GM12878 (cell line): ENCODE results near the gene LPAR3. TPM values are rescaled to one million over a fixed set of nuclear protein-coding genes. Genes with fewer than 3 reads are reported as not detected.

Experiments used
- ATAC-seq: fragments of 200-7000 bp; cut with Tn5 transposase; 3 replicates; pipeline ENCODE4 v1.9.1; 2020; ENCODE audit warnings: mild to moderate bottlenecking, moderate library complexity
- BruUV-seq: library from RNA; stranded (reverse); fragments of 400-500 nt; replicated peaks from 2 replicates; lab custom pipeline; 2021; lab: Mats Ljungman, UMichigan
- CTCF ChIA-PET: fragments of 300-600 bp; sonication (Branson Sonifier 250); formaldehyde crosslinking; extraction: SDS; loops from one replicate; lab custom pipeline; 2021; ENCODE audit warnings: inconsistent platforms; lab: Yijun Ruan, JAX
- POLR2A ChIA-PET: fragments of 350-600 bp; formaldehyde crosslinking; extraction: SDS; loops from one replicate; lab custom pipeline; 2021; ENCODE audit warnings: inconsistent platforms; lab: Charles Lee
- RAD21 ChIA-PET: fragments of 300-600 bp; sonication (Branson Sonifier 250); formaldehyde crosslinking; loops from one replicate; lab custom pipeline; 2023; ENCODE audit warnings: antibody characterized with exemption; ENCODE audit not compliant: unreplicated experiment; lab: Charles Lee
- SMC1A ChIA-PET: fragments of 300-600 bp; sonication (Branson Sonifier 250); formaldehyde crosslinking; loops from one replicate; lab custom pipeline; 2023; ENCODE audit not compliant: unreplicated experiment, uncharacterized antibody; lab: Charles Lee
- DNase-seq: peaks from one replicate; pipeline ENCODE4 v3.0.0-alpha.2; 2011; ENCODE audit warnings: low read depth, low spot score
- FAIRE-seq: peaks from 3 replicates; lab custom pipeline; 2011; peaks lifted over from hg19 to GRCh38; lab: Jason Lieb, UNC
- H2AFZ ChIP-seq: 2 replicates; pipeline ENCODE4 v1.6.0; 2011; ENCODE audit warnings: low read depth, low read length, control low read depth; ENCODE audit not compliant: control insufficient read depth
- H3K27ac ChIP-seq: 2 replicates; pipeline ENCODE4 v1.5.1; 2011; ENCODE audit warnings: control low read depth; ENCODE audit not compliant: control insufficient read depth, insufficient read depth
- H3K27me3 ChIP-seq, 2 experiments: replicated peaks in 1 of 2; 2 replicates each; pipeline versions ENCODE4 v1.6.0 to v1.6.1; 2011; ENCODE audit warnings: low read length in 1 of 2; ENCODE audit not compliant: control insufficient read depth in 2 of 2, insufficient read depth in 2 of 2
- H3K36me3 ChIP-seq, 2 experiments: 2 replicates each; pipeline ENCODE4 v1.5.1; 2011; ENCODE audit warnings: low read length in 1 of 2; ENCODE audit not compliant: control insufficient read depth in 2 of 2, insufficient read depth in 2 of 2
- H3K4me1 ChIP-seq: 2 replicates; pipeline ENCODE4 v1.6.1; 2011; ENCODE audit warnings: mild to moderate bottlenecking, low read length, moderate library complexity, mixed read lengths; ENCODE audit not compliant: control insufficient read depth, insufficient read depth
- H3K4me2 ChIP-seq: 2 replicates; pipeline ENCODE4 v1.6.0; 2011; ENCODE audit warnings: control low read depth; ENCODE audit not compliant: control insufficient read depth, insufficient read depth
- H3K4me3 ChIP-seq: fragments of 200-600 bp; sonication (generic); 2 replicates; pipeline ENCODE4 v1.5.1; 2016
- H3K79me2 ChIP-seq: 2 replicates; pipeline ENCODE4 v1.6.0; 2011; ENCODE audit warnings: low read length; ENCODE audit not compliant: control insufficient read depth, insufficient read depth
- H3K9ac ChIP-seq: 2 replicates; pipeline ENCODE4 v1.8.0; 2011; ENCODE audit warnings: low read length, control low read depth, mixed read lengths; ENCODE audit not compliant: control insufficient read depth, insufficient read depth
- H3K9me3 ChIP-seq: replicated peaks from 3 replicates; pipeline ENCODE4 v1.5.1; 2011; ENCODE audit warnings: mild to moderate bottlenecking, low read length; ENCODE audit not compliant: control insufficient read depth, insufficient read depth
- H4K20me1 ChIP-seq: 2 replicates; pipeline ENCODE4 v1.6.0; 2011; ENCODE audit not compliant: control insufficient read depth, insufficient read depth
- NFYA ChIP-seq: IDR thresholded peaks from 2 replicates; pipeline ENCODE4 v1.6.1; 2011; ENCODE audit warnings: low read depth, mild to moderate bottlenecking, low read length, improper control_type of control experiment, borderline replicate concordance
- SUZ12 ChIP-seq: fragments of 200-600 bp; sonication (generic); IDR thresholded peaks from one replicate; pipeline ENCODE4 v1.6.1; 2018; ENCODE audit warnings: antibody characterized with exemption, mild to moderate bottlenecking; ENCODE audit not compliant: unreplicated experiment
- TCF7 ChIP-seq: IDR thresholded peaks from 2 replicates; pipeline ENCODE4 v1.6.1; 2014; ENCODE audit warnings: antibody characterized with exemption, borderline replicate concordance
- ZBTB40 ChIP-seq: fragments of 450-650 bp; IDR thresholded peaks from 2 replicates; pipeline ENCODE4 v1.6.1; 2016; ENCODE audit warnings: mild to moderate bottlenecking, moderate library complexity, borderline replicate concordance
- WGBS: methylation state at CpG from one replicate; pipeline ENCODE4 v1.1.6; 2016; ENCODE audit warnings: low lambda C conversion rate; ENCODE audit not compliant: insufficient replicate concordance, insufficient coverage; ENCODE audit errors: missing lambda C conversion rate; 5-methylcytosine and 5-hydroxymethylcytosine counted together
- in situ Hi-C: fragments of 300-500 bp; cut with MboI; formaldehyde crosslinking; loops from 9 replicates; pipeline ENCODE4 v1.14.3; 2018; ENCODE audit warnings: mixed read lengths
- intact Hi-C: fragments of 100-400 bp; cut with micrococcal nuclease; formaldehyde crosslinking; loops from one replicate; pipeline ENCODE4 v1.14.2; 2022; ENCODE audit not compliant: unreplicated experiment
- polyA plus RNA-seq, 11 experiments: library from polyadenylated mRNA; depleted of rRNA in 4 of 11; unstranded in 6 of 11; stranded (reverse) in 5 of 11; fragments of >200 nt; fragmentation: Nextera tagmentation in 4 of 11; fragmentation: Illumina TruSeq in 1 of 11; extraction: Ambion mirVana in 4 of 11; extraction: Trizol in 1 of 11; gene quantifications; 1 replicate in 1 of 11; 2 replicates in 10 of 11; pipeline versions ENCODE4 v1.2.1 to v1.2.3, GENCODE V29; 2011 to 2016; ENCODE audit warnings: inconsistent platforms in 2 of 11, missing spikeins in 2 of 11, low read depth in 1 of 11
- total RNA-seq, 4 experiments: library from RNA; depleted of rRNA in 3 of 4; stranded (reverse); fragments of >200 nt in 3 of 4; fragmentation: Illumina TruSeq in 1 of 4; extraction: Trizol in 1 of 4; gene quantifications; 2 replicates each; pipeline versions ENCODE4 v1.2.1 to v1.2.3, GENCODE V29; 2013 to 2021

LPAR3 gene
- total and polyA plus RNA-seq, 10 of the 15 experiments (the other 5 are each of a cell fraction or from before 2014, with no cell fraction given), result 0.03 to 0.31 (median 0.09) TPM; not detected in 3

GRCh38 chr1:84780000-84780716 lies 112.8 kb downstream of the LPAR3 start:
- Histone ChIP-seq H4K20me1 (no peaks in the 10 kb centered on the region), H3K9ac (no peak overlapping the region), H3K4me2 (no peak overlapping the region), H3K27ac (no peak overlapping the region), H3K27me3 (peaks cover 0 to 4% of the 10 kb centered on the region in 2 experiments; a peak in 1 of 4 replicates), H3K79me2 (no peaks in the 10 kb centered on the region), H3K4me1 (no peaks in the 10 kb centered on the region), H3K4me3 (no peak overlapping the region), H2AFZ (no peak overlapping the region), H3K9me3 (no peaks in the 10 kb centered on the region; the same call in 2 of the 3 replicates), H3K36me3 (no peaks in the 10 kb centered on the region)
- no TSS peak for BruUV-seq
- no peak for TF ChIP-seq NFYA
- no peak for TF ChIP-seq SUZ12
- ChIA-PET SMC1A (interaction anchor here (0.8 to 1.4 kb wide), 5 partner anchors 11 to 635 kb away, joined by 3 to 9 read pairs (median 3); no protein-coding TSS in a partner anchor), POLR2A (no interaction called here), RAD21 (interaction anchor here (1.1 kb wide), 1 partner anchor 156 kb away, joined by 4 read pairs; no protein-coding TSS in a partner anchor), CTCF (interaction anchor here (0.6 to 1.6 kb wide), 12 partner anchors 9 to 479 kb away, joined by 3 to 9 read pairs (median 3); partner anchors contain the start of gene C1orf52)
- no peak for DNase-seq
- in situ Hi-C loops, result no loop called here
- no peak; the same call in 2 of the 3 replicates for ATAC-seq
- FAIRE-seq, result no peak
- WGBS, result 42% methylated on average over 8 of the region's 8 CpGs
- intact Hi-C loops, result loop anchor here (5.0 to 10.0 kb wide), 2 partner anchors 245 to 477 kb away; partner anchors contain the start of gene C1orf52

- no peaks in the 10 kb centered on the region for H3K4me1 ChIP-seq
Observed at GRCh38 chr1:84776639-84777038, 116.4 kb downstream of the LPAR3 start.

More at GRCh38 chr1:84776639-84777038, 116.4 kb downstream of the LPAR3 start:
- H3K9me3 ChIP-seq, result no peaks in the 10 kb centered on the region; the same call in 2 of the 3 replicates
- H3K4me3 ChIP-seq, result no peak overlapping the region
- H3K79me2 ChIP-seq, result no peaks in the 10 kb centered on the region
- H4K20me1 ChIP-seq, result no peaks in the 10 kb centered on the region
- no peak overlapping the region for H3K27ac ChIP-seq
- intact Hi-C loops (no loop called here), in situ Hi-C loops (no loop called here)
- H3K9ac ChIP-seq, result no peak overlapping the region
- FAIRE-seq, result no peak
- no peak for DNase-seq
- ChIA-PET CTCF (interaction anchor here (1.0 to 6.2 kb wide), 7 partner anchors 9 to 478 kb away, joined by 3 to 41 read pairs (median 4); no protein-coding TSS in a partner anchor), POLR2A (no interaction called here), SMC1A (interaction anchor here (0.9 to 1.6 kb wide), 4 partner anchors 9 to 159 kb away, joined by 3 to 9 read pairs (median 4); no protein-coding TSS in a partner anchor), RAD21 (interaction anchor here (0.6 to 2.0 kb wide), 2 partner anchors 102 to 334 kb away, joined by 3 to 6 read pairs; no protein-coding TSS in a partner anchor)
- no peak overlapping the region for H2AFZ ChIP-seq
- ATAC-seq, result no peak
- no TSS peak for BruUV-seq
- WGBS, result 22% methylated on average over 5 of the region's 5 CpGs
- peaks cover 0 to 4% of the 10 kb centered on the region in 2 experiments; a peak in 1 of 4 replicates for H3K27me3 ChIP-seq
- no peak overlapping the region for H3K4me2 ChIP-seq
- no peaks in the 10 kb centered on the region for H3K36me3 ChIP-seq
- TF ChIP-seq ZBTB40 (no peak), TCF7 (no peak)
